Trophoblast cell (in vitro differentiated cells and primary cell): ENCODE results near the gene EPHA6.
A peak's percentile ranks its signal among the peaks of the same experiment; 100 is the strongest.

ENCODE experiments used
- DNase-seq, 2 donors: peaks; one replicate each; pipeline ENCODE4 v3.0.0-alpha.2; 2016
- H2AFZ ChIP-seq: 2 replicates; pipeline ENCODE4 v1.6.1; 2013; ENCODE audit warnings: low read length, moderate library complexity, mild to moderate bottlenecking; ENCODE audit not compliant: insufficient read depth, poor library complexity
- H2AK5ac ChIP-seq: 2 replicates; pipeline ENCODE4 v1.6.1; 2013; ENCODE audit warnings: mild to moderate bottlenecking, low read length
- H2BK120ac ChIP-seq: 2 replicates; pipeline ENCODE4 v1.6.1; 2013; ENCODE audit warnings: low read length, mild to moderate bottlenecking, moderate library complexity; ENCODE audit not compliant: insufficient read depth, poor library complexity
- H2BK12ac ChIP-seq: 2 replicates; pipeline ENCODE4 v1.6.1; 2013; ENCODE audit warnings: mild to moderate bottlenecking, low read length, moderate library complexity
- H2BK5ac ChIP-seq: 2 replicates; pipeline ENCODE4 v1.6.1; 2013; ENCODE audit warnings: low read length, low read depth, moderate library complexity, mild to moderate bottlenecking; ENCODE audit not compliant: poor library complexity
- H3K14ac ChIP-seq: 2 replicates; pipeline ENCODE4 v1.6.1; 2013; ENCODE audit warnings: mild to moderate bottlenecking, low read length
- H3K18ac ChIP-seq: 2 replicates; pipeline ENCODE4 v1.6.1; 2013; ENCODE audit warnings: mild to moderate bottlenecking, low read length
- H3K23ac ChIP-seq: 2 replicates; pipeline ENCODE4 v1.6.1; 2013; ENCODE audit warnings: low read length
- H3K27ac ChIP-seq: 2 replicates; pipeline ENCODE4 v1.5.1; 2013; ENCODE audit warnings: low read depth, mild to moderate bottlenecking, inconsistent platforms, low read length, moderate library complexity
- H3K27me3 ChIP-seq: 2 replicates; pipeline ENCODE4 v1.6.1; 2013; ENCODE audit warnings: inconsistent platforms, mild to moderate bottlenecking, low read length, moderate library complexity; ENCODE audit not compliant: insufficient read depth
- H3K36me3 ChIP-seq, 2 experiments: 1 replicate in 1 of 2; 2 replicates in 1 of 2; pipeline ENCODE4 v1.6.1; 2013; ENCODE audit warnings: low read length in 2 of 2, mild to moderate bottlenecking in 2 of 2, moderate library complexity in 1 of 2; ENCODE audit not compliant: insufficient read depth in 2 of 2, control insufficient read depth in 1 of 2
- H3K4ac ChIP-seq: 2 replicates; pipeline ENCODE4 v1.6.1; 2013; ENCODE audit warnings: low read depth, mild to moderate bottlenecking, low read length, moderate library complexity
- H3K4me1 ChIP-seq, 2 experiments: 1 replicate in 1 of 2; 2 replicates in 1 of 2; pipeline ENCODE4 v1.6.1; 2013; ENCODE audit warnings: low read length in 2 of 2, mild to moderate bottlenecking in 2 of 2, moderate library complexity in 1 of 2; ENCODE audit not compliant: insufficient read depth in 2 of 2, control insufficient read depth in 1 of 2
- H3K4me2 ChIP-seq: 2 replicates; pipeline ENCODE4 v1.6.1; 2013; ENCODE audit warnings: inconsistent platforms, mild to moderate bottlenecking, low read length, moderate library complexity
- H3K4me3 ChIP-seq: 2 replicates; pipeline ENCODE4 v1.5.1; 2013; ENCODE audit warnings: mild to moderate bottlenecking, low read depth, low read length, inconsistent platforms
- H3K79me1 ChIP-seq: one replicate; pipeline ENCODE4 v1.6.1; 2013; ENCODE audit warnings: low read length
- H3K79me2 ChIP-seq: 2 replicates; pipeline ENCODE4 v1.6.1; 2013; ENCODE audit warnings: low read length, mild to moderate bottlenecking; ENCODE audit not compliant: control insufficient read depth, insufficient read depth, poor library complexity
- H3K9ac ChIP-seq: 2 replicates; pipeline ENCODE4 v1.6.1; 2013; ENCODE audit warnings: mild to moderate bottlenecking, low read length
- H3K9me3 ChIP-seq: 2 replicates; pipeline ENCODE4 v1.6.1; 2013; ENCODE audit warnings: low read depth, mild to moderate bottlenecking, control low read depth, inconsistent platforms, low read length; ENCODE audit not compliant: insufficient read depth
- H4K12ac ChIP-seq: 2 replicates; pipeline ENCODE4 v1.6.1; 2013; ENCODE audit warnings: low read depth, mild to moderate bottlenecking, low read length, moderate library complexity
- H4K8ac ChIP-seq: 2 replicates; pipeline ENCODE4 v1.6.1; 2013; ENCODE audit warnings: low read depth, mild to moderate bottlenecking, low read length, moderate library complexity
- H4K91ac ChIP-seq: one replicate; pipeline ENCODE4 v1.6.1; 2013; ENCODE audit warnings: low read depth, mild to moderate bottlenecking, low read length, moderate library complexity
- WGBS: extraction: QIAGEN DNeasy Blood & Tissue Kit; methylation state at CpG from one replicate; pipeline ENCODE4 v1.1.7; 2013; ENCODE audit warnings: missing lambda C conversion rate; ENCODE audit not compliant: insufficient read length, insufficient coverage; ENCODE audit errors: extremely low coverage; 5-methylcytosine and 5-hydroxymethylcytosine counted together

EPHA6 gene

DNA sequence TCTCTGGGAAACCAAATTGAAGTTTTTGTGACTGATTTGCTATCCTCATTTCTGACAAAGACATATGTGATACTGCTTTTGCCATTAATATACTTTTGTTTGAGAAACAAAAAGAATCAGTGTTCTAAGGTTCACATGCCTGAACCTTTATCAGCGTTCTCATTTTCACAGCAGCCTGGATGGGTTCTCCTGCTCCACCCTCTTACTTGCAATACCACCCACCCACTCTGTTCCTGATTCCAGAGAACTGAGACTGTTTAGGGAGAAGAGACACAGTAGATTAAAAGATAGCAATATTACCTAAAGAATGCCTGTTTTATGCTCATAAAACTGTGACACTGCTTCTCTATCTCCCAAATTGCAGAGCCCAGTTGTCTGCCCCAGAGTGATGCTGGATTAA, 924.4 kb downstream of the EPHA6 start:
- Histone ChIP-seq H3K36me3 (no peaks in the 10 kb centered on the region), H3K79me2 (no peaks in the 10 kb centered on the region), H3K14ac (no peak overlapping the region), H3K4ac (no peak overlapping the region), H3K4me2 (no peak overlapping the region), H3K79me1 (no peaks in the 10 kb centered on the region), H3K4me1 (no peaks in the 10 kb centered on the region), H4K12ac (no peak overlapping the region), H2AFZ (no peak overlapping the region), H3K27me3 (no peaks in the 10 kb centered on the region), H3K23ac (no peak overlapping the region), H2BK12ac (no peak overlapping the region), H3K9ac (no peak overlapping the region), H2BK5ac (no peak overlapping the region), H3K4me3 (no peak overlapping the region), H2BK120ac (no peak overlapping the region), H4K8ac (no peak overlapping the region), H3K18ac (no peak overlapping the region), H4K91ac (no peak overlapping the region), H2AK5ac (no peak overlapping the region), H3K9me3 (no peaks in the 10 kb centered on the region), H3K27ac (no peak overlapping the region)
- no peak for DNase-seq
- WGBS: no CpG with 5 or more reads among the region's 1 CpG

DNA sequence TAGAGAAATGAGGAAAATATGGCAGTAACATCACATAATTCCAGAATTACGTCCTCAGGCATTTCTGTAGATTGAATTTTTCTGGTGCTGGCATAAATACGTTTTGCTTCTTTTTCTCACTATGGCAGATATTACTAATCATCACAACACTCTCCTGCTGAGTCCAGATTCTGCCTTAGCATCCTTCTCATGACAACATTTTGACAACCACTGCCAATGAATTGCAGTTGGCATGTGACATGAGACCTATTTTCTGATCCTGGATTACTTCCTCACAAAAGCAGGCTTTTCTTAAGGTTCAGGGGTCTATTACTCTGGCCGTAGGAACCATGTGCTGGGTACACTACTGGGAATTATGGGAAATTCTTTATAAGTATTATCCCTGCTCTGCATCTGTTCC, 927.6 kb downstream of the EPHA6 start:
- Histone ChIP-seq H3K18ac (no peak overlapping the region), H3K79me2 (no peaks in the 10 kb centered on the region), H3K4me2 (no peak overlapping the region), H2BK12ac (no peak overlapping the region), H2AFZ (no peak overlapping the region), H3K4ac (no peak overlapping the region), H3K4me3 (no peak overlapping the region), H3K4me1 (no peaks in the 10 kb centered on the region), H3K23ac (no peak overlapping the region), H4K8ac (no peak overlapping the region), H3K79me1 (no peaks in the 10 kb centered on the region), H4K91ac (no peak overlapping the region), H3K27ac (no peak overlapping the region), H2BK5ac (no peak overlapping the region), H3K9me3 (no peaks in the 10 kb centered on the region), H3K14ac (no peak overlapping the region), H2BK120ac (no peak overlapping the region), H3K9ac (no peak overlapping the region), H3K27me3 (no peaks in the 10 kb centered on the region), H4K12ac (no peak overlapping the region), H2AK5ac (no peak overlapping the region), H3K36me3 (no peaks in the 10 kb centered on the region)
- no CpG with 5 or more reads among the region's 3 CpGs for WGBS
- no peak for DNase-seq

DNA sequence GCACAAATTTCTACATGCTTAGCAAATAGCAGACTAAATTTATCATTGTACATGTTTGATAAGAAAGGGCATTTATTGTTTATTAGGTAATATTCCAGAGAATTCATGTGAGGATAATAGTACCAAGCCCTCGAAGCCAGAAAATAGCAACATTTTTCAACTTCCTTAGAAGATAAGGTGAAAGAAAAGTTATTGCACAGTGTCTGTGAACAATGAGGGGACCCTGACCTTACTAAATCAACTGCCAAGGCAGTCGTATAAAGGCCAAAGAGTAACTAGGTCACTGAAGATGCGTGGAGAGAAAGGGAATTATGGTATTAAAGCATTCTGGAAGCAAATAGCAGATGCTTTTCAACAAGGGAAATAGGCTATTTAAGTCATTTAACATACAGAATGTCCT, 929.9 kb downstream of the EPHA6 start:
- Histone ChIP-seq H4K12ac (no peak overlapping the region), H2BK5ac (no peak overlapping the region), H3K27ac (no peak overlapping the region), H3K23ac (no peak overlapping the region), H3K4me1 (no peaks in the 10 kb centered on the region), H3K9ac (no peak overlapping the region), H3K4me2 (no peak overlapping the region), H3K9me3 (no peaks in the 10 kb centered on the region), H3K36me3 (no peaks in the 10 kb centered on the region), H3K14ac (no peak overlapping the region), H3K4me3 (no peak overlapping the region), H3K79me2 (no peaks in the 10 kb centered on the region), H3K27me3 (no peaks in the 10 kb centered on the region), H3K4ac (no peak overlapping the region), H2BK12ac (no peak overlapping the region), H3K79me1 (no peaks in the 10 kb centered on the region), H3K18ac (no peak overlapping the region), H2AFZ (no peak overlapping the region), H2AK5ac (no peak overlapping the region), H2BK120ac (no peak overlapping the region), H4K91ac (no peak overlapping the region), H4K8ac (no peak overlapping the region)
- no CpG with 5 or more reads among the region's 3 CpGs for WGBS
- DNase-seq: peak in 1 of 2 donors; percentile 6

DNA sequence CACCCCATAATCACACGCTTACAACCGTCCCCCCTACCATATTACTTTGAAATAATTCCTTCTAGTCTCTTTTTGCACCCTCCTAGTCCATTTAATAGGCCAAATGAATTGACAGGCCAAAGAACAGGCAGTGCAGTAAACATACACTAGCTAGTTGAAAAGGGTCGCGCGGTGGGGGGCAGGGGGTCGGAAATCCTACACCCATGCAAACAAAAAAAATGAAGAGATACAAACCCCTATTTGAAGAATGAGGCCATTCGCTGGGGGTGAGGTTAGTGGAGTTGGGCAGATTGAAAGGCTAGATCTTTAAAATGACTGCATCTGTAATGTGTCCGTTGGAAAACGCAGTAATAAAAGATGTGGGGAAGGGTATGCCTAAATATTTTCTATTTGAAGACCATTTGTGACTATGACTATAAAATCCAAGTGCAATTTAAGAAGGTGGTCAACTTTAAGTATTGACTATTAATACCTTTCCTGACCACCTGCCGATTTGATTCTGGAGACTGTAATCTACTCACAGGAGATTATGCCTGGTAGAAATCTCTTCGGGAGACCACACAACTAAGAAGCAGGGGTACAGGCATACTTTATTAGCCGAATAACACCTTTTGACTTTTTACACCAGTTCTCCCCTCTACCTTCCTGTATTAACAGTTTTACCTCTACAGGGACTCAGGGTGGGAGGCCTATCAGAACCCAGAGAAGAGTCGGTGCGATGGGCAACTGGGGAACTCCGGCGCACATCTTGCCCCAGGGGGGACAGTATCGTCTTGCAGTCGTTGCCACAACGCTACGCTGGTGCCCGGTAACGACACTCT, 949.4 kb downstream of the EPHA6 start:
- Histone ChIP-seq H4K12ac (peak overlapping the region; percentile 75), H3K23ac (no peak overlapping the region), H3K27ac (peak overlapping the region; percentile 69), H3K36me3 (no peaks in the 10 kb centered on the region), H3K4me3 (peak overlapping the region; percentile 83), H2AK5ac (no peak overlapping the region), H3K4ac (no peak overlapping the region), H3K27me3 (no peaks in the 10 kb centered on the region), H3K9me3 (no peaks in the 10 kb centered on the region), H3K4me1 (peaks cover 0 to 3% of the 10 kb centered on the region in 2 experiments), H3K79me1 (peaks cover 2% of the 10 kb centered on the region), H3K9ac (peak overlapping the region; percentile 72), H3K79me2 (peaks cover 1% of the 10 kb centered on the region), H2BK12ac (no peak overlapping the region), H4K91ac (peak overlapping the region; percentile 75), H2BK5ac (peak overlapping the region; percentile 50), H3K14ac (peak overlapping the region; percentile 88), H2AFZ (peak overlapping the region; percentile 52), H3K4me2 (peak overlapping the region; percentile 68), H2BK120ac (no peak overlapping the region), H3K18ac (peak overlapping the region; percentile 79), H4K8ac (peak overlapping the region; percentile 97)
- WGBS: no CpG with 5 or more reads among the region's 22 CpGs
- DNase-seq: no peak
